HL-60/S4 (cell line): ENCODE measurements around the gene BCAP31.

Source experiments
- in situ Hi-C: fragments of 300-500 bp; cut with MboI; formaldehyde crosslinking; loops from 2 replicates; pipeline ENCODE4 v1.14.3; 2022; ENCODE audit warnings: low sequenced_read_pairs

BCAP31 gene

DNA sequence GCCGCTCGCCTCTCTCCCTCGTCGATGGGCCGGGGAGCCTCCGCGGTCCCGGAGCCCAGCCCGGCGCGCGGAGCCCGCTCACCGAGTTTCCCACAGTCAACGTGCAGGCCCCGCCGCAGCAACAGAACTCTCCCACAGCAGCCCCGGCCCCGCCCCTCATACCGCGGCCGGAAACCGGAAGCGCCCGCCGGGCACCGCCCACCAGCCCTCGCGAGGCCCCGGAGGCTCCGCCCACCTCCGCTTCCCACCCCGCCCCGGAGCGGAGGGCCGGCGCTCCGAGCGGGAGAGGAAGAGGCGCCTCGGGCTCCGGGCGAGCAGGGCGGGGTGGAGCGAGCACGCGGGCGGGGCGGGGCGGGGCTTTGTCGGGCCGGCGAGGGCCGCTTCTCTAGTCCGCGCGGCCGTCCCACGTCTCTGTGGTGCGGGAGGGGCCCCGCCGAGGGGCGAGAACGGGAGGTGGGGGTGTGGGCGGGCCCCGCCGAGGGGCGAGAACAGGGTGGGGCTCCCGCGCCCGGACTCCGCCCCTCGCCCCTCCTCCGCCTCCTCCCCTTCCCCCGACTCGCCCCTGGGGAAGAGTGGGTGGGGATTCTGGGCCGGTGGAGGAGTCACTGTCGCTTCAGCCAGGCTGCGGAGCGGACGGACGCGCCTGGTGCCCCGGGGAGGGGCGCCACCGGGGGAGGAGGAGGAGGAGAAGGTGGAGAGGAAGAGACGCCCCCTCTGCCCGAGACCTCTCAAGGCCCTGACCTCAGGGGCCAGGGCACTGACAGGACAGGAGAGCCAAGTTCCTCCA lies at the start of gene BCAP31, which contains the start of gene ABCD1:
Gene BCAP31, minus strand, starts transcription at position 136 of the 787 bp plus-strand sequence. CDS start 1,143 bp downstream, outside the sequence.
Gene ABCD1, plus strand, starts transcription at position 605 of the 787 bp plus-strand sequence. CDS start 411 bp downstream, outside the sequence.
- in situ Hi-C loops, result loop anchor here (25.0 kb wide), 1 partner anchor 813 kb away; the partner anchor contains the start of genes G6PD and IKBKG

GRCh38 chrX:153773218-153773611 lies 49.0 kb upstream of the BCAP31 start:
- in situ Hi-C loops, result no loop called here

DNA sequence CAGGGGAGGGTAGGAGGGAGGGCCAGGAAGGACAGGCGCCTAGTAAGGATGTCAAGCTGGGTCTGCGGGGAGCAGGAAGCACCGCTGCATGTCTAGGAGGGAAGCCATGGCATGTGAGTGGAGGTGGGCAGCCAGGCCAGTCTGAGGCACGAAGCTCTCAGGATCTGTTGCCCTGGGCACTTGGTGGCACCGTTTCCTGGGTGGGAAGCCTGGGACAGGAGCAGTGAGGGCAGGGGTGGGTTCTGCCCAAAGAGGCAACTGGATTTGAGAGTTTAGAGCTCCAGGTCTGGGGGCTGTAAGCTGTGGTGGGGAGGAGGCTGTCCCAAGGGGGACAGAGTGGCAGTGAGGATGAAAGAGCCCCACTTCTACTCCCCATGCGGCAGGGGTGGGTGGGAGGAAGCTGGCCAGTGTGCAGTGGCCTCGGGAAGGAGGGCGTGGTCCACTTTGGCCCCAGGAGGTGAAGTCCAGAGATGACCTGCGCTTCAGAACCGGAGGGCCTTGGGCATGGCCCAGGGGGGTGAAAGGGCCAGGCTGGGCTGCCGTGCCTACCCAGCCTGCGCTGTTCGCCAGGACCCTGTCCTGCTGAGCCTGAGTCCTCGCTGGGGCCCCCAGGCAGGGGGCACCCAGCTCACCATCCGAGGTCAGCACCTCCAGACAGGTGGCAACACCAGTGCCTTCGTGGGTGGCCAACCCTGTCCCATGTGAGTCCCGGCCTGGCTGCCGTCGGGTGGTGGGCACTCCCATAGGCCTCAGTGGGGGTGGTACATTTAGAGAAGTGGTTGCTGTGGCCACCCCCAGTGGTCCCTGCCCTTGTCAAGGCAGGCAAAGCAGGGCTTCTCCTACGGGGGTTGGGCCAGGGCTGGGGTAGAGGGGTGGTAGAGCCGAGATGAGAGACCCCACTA lies 48.4 kb upstream of the BCAP31 start:
- in situ Hi-C loops, result no loop called here

DNA sequence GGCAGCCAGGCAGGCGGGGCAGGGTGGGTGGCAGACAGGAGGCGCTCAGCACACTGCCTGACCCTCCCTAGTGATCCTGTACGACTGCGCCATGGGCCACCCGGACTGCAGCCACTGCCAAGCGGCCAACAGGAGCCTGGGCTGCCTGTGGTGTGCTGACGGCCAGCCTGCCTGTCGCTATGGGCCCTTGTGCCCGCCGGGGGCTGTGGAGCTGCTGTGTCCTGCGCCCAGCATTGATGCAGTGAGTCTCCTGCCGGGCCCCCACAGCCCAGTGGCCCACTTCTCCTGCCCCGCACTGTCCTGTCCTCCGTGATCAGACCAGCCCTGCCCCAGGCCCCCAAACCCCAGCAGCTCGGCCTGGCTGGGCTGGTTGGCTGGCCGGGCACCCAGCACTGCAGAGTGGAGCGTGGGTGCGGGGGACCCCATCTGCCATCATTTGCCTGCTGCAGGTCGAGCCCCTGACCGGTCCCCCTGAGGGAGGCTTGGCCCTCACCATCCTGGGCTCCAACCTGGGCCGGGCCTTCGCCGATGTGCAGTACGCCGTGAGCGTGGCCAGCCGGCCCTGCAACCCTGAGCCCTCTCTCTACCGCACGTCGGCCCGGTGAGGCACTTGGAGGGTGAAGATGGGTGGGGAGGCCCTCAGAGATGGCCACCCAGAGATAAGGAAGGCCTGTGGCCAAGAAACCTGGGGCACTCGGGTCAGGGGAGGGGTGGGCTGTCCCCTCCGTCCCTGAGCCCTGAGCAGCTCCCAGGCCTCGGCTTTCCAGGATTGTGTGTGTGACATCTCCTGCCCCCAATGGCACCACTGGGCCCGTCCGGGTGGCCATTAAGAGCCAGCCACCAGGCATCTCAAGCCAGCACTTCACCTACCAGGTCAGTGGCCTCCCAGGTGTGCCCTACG lies 47.5 kb upstream of the BCAP31 start:
- in situ Hi-C loops, result no loop called here

DNA sequence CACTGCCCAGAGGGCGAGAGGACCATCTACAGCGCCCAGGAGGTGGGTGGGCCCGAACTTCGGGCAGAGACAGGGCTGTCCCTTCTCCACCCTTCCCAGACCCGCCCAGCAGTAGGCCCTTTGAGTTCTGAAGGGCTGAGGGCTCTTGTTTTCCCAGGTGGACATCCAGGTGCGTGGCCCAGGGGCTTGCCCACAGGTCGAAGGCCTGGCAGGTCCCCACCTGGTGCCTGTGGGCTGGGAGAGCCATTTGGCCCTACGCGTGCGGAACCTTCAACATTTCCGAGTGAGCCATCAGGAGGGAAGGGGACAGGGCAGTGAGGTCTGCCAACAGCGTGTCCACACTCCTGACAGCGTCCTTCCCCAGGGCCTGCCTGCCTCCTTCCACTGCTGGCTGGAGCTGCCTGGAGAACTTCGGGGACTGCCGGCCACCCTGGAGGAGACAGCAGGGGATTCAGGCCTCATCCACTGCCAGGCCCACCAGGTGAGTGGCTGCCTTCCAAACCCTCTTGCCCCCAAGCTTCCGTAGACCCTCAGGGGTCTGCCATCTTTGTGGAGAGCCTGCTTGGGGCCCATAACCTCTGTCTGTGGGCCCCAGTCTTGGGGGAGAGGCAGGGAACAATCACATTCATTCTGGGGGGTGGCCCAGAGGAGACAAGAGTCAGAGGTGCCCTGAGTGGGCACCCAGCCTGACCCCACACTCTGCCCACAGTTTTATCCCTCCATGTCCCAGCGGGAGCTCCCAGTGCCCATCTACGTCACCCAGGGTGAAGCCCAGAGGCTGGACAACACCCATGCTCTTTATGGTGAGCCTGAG lies 46.6 kb upstream of the BCAP31 start:
- in situ Hi-C loops, result no loop called here

DNA sequence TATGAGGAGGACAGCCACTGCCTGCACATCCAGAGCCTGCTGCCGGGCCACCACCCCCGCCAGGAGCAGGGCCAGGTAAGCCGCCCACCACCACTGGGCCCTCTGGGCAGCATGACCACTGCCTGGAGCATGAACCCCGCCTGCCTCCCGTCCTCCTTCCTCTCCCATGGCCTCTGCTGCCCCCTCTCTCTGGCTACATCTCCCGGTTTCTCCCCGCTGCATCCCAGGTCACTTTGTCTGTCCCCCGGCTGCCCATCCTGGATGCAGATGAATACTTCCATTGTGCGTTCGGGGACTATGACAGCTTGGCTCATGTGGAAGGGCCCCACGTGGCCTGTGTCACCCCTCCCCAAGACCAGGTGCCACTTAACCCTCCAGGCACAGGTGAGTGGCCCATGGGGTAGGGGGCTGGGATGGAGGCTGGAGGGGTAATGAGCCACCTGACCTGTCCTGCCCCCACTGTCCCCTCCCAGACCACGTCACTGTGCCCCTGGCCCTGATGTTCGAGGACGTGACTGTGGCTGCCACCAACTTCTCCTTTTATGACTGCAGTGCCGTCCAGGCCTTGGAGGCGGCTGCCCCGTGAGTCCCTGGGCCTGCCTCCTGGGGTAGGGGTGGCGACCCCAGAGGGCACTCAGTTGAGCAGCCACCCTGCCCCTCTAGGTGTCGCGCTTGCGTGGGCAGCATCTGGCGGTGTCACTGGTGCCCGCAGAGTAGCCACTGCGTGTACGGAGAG lies 45.8 kb upstream of the BCAP31 start:
- in situ Hi-C loops, result no loop called here

DNA sequence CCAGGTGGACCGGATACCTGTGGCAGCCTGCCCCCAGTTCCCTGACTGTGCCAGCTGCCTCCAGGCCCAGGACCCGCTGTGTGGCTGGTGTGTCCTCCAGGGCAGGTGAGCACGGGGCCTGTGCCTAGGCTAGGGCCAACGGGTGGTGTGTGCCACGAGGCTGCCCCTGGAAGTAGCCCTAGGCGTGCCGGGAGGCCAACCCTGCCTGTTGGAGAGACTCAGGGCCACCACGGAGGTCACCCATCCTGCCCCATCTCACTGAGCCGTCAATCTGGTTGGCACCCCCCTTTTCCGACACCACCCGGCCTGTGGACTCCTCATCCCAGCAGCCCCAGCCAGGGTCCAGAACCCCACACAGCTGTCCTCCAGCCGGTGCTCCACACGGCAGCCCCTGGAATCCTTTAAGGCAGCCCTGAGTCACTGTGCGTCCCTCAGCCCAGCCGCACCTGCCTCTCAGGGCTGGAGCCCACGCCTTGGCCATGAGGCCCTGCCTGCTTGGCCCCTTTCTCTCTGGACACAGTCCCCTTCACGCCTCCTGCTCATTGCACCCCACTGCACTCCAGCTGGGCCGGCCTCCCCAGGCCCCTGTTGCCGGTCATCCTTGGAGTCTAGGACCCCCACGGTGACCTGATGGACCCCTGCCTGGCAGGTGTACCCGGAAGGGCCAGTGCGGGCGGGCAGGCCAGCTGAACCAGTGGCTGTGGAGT lies 45.1 kb upstream of the BCAP31 start:
- in situ Hi-C loops, result no loop called here

- in situ Hi-C loops, result no loop called here
These were observed 44.3 kb upstream of the BCAP31 start for GRCh38 chrX:153768311-153769157.

DNA sequence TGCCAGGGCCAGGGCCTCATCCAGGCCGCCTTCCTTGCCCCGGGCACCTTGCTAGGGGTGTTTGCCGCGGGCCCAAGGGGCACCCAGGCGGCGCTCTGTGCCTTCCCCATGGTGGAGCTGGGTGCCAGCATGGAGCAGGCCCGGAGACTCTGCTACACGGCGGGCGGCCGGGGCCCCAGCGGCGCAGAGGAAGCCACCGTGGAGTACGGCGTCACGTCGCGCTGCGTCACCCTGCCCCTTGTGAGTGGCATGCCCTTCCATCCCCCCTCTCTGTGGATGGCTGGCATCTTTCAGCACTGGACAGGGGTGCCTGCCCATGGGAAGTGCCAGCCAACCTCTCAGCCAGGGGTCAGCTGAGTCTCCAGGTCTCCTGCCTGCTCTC lies 43.5 kb upstream of the BCAP31 start:
- in situ Hi-C loops, result no loop called here

GRCh38 chrX:153766871-153767673 lies 42.9 kb upstream of the BCAP31 start:
- in situ Hi-C loops, result no loop called here

DNA sequence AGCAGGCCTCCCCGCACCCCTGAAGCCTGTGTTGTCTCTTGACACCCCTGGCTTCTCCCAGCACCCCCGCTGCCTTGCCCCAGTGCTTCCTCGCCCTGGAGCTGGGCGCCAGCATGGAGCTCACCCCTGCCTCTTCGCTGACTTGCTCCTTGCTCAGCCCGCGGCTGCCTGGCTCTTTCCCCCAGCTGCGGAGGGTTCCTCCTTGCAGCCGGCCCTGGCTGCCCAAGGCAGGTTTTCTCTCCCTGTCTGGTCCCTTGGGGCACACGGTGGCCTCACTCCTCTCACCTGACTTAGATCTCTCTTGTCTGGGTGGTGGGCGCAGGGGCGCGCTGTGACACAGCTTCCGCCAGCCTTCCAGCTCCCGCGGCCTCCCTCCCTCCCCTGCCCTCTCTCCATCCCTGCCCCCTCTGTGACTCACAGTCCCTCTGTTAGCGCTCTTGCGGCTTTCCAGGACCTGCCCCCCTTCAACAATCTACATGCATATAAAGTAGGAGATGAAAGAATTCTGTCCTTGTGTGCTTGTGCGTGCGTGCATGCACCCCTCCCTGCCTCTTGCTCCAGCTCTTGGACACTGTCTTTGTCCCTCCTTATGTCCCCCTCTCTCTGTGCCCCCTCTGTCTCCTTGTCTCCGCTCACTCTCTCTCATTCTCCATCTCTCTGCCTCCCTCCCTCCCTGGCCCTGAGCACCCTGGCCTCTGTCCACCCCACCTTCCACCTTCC lies 42.1 kb upstream of the BCAP31 start:
- in situ Hi-C loops, result no loop called here

DNA sequence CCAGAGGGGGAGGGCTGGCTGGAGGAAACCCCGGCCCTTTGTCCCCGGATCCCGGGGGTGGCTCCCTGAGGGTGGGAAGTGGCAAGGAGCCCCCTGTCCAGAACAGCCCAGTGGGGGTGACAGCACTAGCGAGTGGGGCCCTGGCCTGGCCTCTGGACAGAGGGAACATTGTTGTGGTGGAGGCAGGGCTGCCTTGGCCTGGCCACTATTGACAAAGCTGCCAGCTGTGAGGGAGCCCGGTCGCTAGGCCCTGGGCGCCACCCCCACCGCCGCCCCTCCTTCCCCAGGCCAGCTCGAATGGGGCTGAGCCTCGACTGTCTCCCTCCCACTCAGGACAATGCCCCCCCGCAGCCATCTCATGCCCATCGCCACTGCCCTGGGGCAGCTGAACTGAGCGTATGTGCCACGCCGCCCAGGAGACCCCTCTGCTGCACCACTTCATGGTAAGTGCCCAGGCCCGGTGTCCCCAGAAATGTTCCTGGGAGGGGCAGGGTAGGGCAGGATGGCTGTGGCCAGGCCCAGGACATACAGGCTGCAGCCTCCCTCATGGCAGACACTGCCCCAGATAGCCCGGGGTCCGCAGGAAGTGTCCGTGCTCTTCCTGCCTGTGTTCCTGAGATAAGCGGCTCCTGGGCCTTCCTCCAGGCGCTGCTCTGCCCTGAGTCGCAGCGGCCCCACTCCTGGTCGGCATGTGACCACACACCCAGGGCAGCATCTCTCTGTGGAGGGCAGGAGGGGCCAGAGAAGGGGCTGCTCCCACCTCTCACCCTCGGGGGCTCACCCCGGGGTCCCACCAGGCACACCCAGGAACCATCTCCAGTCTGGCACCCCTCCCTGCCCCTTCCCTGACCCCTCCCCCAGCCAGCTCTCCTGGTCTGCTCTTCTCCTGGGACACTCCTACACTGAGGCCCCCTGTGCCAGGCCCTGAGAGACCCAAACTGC lies 41.2 kb upstream of the BCAP31 start:
- in situ Hi-C loops, result no loop called here

GRCh38 chrX:153764786-153765137 lies 40.6 kb upstream of the BCAP31 start:
- in situ Hi-C loops, result no loop called here

- in situ Hi-C loops, result no loop called here
These were observed 40.0 kb upstream of the BCAP31 start, which contains the start of gene PLXNB3 for GRCh38 chrX:153763989-153764755. Gene PLXNB3 (plus strand): TSS chrX:153764249. CDS start chrX:153765536, 1,287 bp downstream.
